NOMO-1 treated with dmso at 0.1 percent for 144 hours (cell line): ENCODE data around the gene SP140.
"Not testable (repeated sequence)": the region's sequence is repeated elsewhere in the genome, so short reads cannot be mapped to it uniquely, and the experiment has no call there.

ENCODE experiments used
- DNase-seq: peaks from one replicate; lab custom pipeline; 2025; ENCODE audit not compliant: unreplicated experiment; lab: John Stamatoyannopoulos, UW

Gene SP140

DNA sequence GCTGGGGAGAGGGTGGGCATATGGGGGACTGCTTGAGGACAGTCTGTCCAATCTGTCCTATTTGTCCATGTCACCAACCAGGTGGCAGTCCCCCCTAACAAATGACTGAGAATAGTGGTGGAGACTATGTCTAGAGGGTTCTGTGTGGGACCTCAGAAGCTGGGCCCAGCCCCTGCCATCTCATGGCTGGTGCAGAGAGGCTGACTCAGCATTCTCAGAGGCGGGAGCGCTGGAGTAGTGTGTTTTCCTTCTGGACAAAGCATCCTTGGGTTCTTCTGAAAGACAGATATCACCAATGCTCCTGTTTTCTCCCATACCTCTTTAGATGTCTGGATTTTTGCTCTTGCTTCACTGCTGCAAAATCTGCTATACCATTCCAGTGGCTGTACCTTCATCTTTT lies 57.4 kb downstream of the SP140 start:
- DNase-seq, result no peak

DNA sequence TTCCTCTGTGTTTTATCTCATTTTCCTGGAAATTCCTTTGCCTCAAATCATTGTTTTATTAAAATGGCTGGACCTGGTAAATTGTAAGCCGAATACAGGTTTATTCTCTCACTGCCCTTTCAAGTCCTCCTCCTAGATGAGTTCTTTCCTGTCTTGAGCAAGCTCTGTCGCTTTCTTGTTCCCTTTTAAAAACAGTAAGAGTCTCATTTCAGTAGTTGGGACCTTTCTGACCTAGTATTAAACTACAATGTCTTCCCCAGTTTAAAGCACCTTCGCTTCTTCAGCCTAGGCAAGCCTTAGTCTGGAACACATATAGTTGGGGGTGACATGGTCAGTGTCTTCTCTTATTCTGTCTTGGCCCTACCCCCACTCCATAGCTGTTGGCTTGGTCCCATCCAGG lies 60.5 kb downstream of the SP140 start:
- DNase-seq, result no peak

DNA sequence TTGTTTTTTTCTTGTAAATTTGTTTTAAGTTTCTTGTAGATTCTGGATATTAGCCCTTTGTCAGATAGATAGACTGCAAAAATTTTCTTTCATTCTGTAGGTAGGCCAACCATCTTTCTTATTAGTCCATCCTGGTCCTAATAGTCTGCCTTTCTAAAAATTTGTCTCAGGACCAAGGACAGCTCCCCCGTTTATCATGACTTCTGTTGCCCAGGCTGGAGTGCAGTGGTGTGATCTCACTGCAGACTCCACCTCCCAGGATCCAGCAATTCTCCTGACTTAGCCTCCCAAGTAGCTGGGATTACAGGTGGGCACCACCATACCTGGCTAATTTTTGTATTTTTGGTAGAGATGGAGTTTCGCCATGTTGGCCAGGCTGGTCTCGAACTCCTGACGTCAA lies 63.8 kb downstream of the SP140 start:
- DNase-seq, result not testable (repeated sequence)

- DNase-seq, result no peak
Measured at GRCh38 chr2:230295192-230295591, 69.7 kb downstream of the SP140 start.

DNA sequence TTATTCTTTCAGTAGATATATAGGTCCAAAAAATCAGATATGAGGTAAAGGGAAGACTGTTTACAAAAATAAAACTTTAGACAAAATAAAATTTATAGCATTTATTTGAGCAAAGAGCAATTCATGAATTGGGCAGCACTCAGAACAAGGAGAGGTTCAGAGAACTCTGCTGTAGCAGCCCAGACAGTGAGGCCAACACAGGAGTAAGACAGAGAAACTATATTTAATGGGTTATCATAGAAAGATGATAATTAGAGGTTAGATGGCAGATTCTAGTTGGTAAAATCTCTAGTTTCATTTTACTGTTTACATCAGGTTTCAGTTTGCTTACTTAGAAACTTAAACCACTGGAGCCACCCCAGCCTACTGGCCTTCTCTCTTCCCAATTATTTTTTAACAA lies 71.4 kb downstream of the SP140 start:
- DNase-seq, result no peak

- DNase-seq, result no peak
Measured at GRCh38 chr2:230299618-230300017, 74.1 kb downstream of the SP140 start.

- no peak for DNase-seq
Measured at GRCh38 chr2:230305416-230306275, 80.1 kb downstream of the SP140 start.

DNA sequence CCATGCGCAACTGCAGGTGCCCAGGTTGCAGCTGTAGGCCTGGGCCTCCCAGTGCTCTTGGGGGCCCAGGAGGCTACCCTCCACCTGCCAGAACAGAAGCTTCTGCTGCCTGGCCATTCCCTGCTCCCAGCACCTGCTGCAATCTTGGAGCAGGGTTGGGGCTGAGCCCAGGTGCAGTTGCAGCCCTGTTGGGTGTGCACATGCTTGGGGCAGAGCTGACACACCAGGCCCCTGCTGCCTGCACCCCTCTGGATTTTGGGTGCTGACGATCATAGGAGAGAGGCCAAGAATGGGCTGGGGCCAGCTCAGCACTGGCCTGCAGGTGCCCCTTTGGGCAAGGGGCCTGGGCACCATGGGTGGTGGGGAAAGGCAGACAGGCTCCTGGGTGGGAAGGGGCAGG lies 80.9 kb downstream of the SP140 start:
- no peak for DNase-seq

GRCh38 chr2:230307485-230307884 lies 81.9 kb downstream of the SP140 start:
- no peak for DNase-seq

GRCh38 chr2:230308402-230309000 lies 83.0 kb downstream of the SP140 start:
- no peak for DNase-seq

DNA sequence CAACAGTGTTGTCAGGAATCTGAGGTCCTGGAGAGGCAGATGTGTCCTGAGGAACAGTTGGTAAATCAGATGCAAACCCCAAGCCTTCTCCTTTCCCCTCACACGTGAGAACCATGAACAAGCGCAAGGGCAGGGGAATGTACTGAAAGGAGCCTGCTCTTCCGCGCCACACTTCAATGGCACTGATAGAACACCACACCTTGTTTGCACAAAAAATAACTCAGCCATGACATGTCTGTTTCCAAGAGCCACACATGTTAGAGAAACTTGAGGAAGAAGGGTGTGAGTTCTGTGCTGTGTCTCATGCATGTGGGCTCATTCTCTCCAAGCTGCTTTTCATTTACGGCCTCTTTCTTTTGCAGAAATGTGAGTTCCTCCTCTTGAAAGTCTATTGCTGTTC lies 85.3 kb downstream of the SP140 start:
- not testable (repeated sequence) for DNase-seq

GRCh38 chr2:230311634-230312033 lies 86.1 kb downstream of the SP140 start:
- DNase-seq, result not testable (repeated sequence)

DNA sequence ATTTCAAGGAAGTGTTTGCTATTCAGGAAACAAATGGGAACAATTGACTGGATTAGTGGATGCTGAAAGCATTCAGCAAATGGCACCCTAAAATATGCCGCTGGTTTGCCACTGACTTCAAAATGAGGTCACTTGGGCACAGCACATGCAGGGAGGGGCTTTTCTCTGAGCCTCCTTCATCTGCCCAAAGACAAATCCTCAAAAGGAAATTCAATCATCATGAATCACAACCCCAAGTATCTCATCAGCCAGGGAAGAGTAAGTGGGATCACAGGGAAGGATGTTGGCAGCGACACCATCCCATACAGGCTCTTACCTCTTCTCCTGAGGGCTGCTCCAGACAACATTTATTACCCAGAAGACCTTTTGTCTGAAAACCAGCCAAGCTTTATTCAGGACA lies 87.1 kb downstream of the SP140 start:
- no peak for DNase-seq

DNA sequence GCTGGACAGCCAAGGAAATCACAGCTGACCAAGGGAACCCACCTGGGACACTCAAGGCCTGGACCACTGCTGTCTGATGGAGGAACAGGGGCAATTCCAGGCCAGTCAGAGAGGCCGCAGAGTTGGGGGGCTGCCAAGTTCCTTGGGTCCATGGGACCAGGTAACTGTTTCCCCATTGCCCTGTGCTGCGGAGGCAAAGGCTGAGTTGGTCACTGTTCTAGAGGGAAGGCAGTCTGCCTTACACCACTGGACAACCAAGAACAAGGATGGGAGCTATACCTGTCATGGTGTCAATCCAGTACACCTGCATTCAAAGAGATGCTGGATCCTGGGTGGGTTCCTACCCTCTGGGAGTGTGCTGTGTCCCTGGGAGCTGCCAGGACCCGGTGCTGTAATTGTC lies 91.8 kb downstream of the SP140 start:
- no peak for DNase-seq

- DNase-seq, result peak; percentile 33
Measured at GRCh38 chr2:230318190-230319121, 92.9 kb downstream of the SP140 start.

- DNase-seq, result peak; percentile 44
Measured at GRCh38 chr2:230319211-230319862, 93.8 kb downstream of the SP140 start.

DNA sequence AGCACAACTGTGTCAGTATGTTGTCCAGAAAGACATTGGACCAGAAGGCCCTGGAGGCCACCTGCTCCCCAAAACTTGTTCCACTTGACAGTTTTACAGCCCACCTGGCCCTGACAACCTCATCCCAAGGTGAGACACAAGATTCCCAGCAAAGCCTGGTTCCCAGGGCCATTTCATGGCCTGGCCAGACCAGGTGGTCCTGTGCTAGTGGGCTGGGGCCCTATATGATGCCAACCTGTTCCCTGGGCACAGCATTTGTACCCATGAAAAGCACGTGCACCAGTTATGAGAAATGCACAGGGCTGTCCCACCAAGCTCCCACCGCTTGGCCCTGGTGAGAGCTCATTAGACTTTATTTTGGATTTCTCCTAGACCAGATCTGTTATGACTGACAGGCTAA lies 95.5 kb downstream of the SP140 start:
- no peak for DNase-seq

- DNase-seq, result no peak
Measured at GRCh38 chr2:230322561-230323384, 97.2 kb downstream of the SP140 start.

- no peak for DNase-seq
Measured at GRCh38 chr2:230323385-230324106, 98.0 kb downstream of the SP140 start.

- no peak for DNase-seq
Measured at GRCh38 chr2:230324503-230324902, 99.0 kb downstream of the SP140 start.
